Measurements from ENCODE around the gene LYSMD3.

- TF ChIP-seq CTCF (IDR thresholded peaks at IDR 0.05; ENCODE audit: low read length): no peak
- no peak for TF ChIP-seq EZH2 (IDR thresholded peaks at IDR 0.05; ENCODE audit: borderline replicate concordance, low read length)
Measured at GRCh38 chr5:90529194-90529938, at the start of gene LYSMD3.
